ENCODE measurements around the gene TMEM218.
A peak's percentile ranks its signal among the peaks of the same experiment; 100 is the strongest.

The TMEM218 gene

DNA sequence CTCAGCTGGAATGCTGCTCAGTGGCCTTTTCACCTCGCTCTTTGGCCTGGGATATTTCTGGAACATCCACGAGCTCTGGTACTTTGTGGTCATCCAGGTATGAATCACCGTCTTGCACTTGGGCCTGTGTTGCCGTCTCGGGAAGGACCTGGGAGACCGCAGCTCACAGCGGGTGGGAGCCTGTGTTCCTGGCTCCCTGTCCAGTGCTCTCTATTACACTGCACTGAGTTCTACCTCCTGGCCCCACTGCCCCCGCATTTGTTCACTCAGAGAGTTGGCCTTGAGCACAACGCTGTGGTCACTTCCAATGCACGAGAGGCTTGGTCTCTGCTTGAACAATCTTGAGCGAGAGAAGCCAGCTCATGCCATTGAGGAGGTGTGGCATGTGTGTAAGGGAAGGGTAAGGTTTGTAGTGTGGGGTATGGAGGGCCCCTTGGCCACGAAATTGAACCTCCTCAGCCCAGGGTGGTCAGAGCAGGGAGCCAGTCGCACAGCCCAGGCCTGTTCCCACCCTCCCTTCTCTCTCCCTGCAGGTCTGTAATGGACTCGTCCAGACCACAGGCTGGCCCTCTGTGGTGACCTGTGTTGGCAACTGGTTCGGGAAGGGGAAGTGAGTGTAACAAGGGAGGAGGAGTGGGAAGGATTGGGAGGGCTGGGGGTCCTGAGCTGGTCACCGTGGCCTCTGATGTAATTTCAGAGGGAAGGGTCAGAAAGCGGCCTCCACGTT, 32.1 kb downstream of the TMEM218 start:
- no peak overlapping the region for H3K4me3 ChIP-seq (replicated peaks; ENCODE audit: insufficient read depth, low read length)
- H3K27ac ChIP-seq (replicated peaks), result no peak overlapping the region
- TF ChIP-seq POLR2AphosphoS5 (IDR thresholded peaks at IDR 0.05; ENCODE audit: low read depth) (no peak), SPI1 (IDR thresholded peaks at IDR 0.05; ENCODE audit: borderline replicate concordance, low read depth) (peak; percentile 47; the same call in 1 of the 2 replicates)
- peak in 1 of 2 experiments; percentile 35 for DNase-seq (ENCODE audit: low read depth in 1 of 2, low spot score in 1 of 2)
- H3K27me3 ChIP-seq (ENCODE audit: insufficient read depth, poor library complexity, severe bottlenecking), result no peaks in the 10 kb centered on the region

DNA sequence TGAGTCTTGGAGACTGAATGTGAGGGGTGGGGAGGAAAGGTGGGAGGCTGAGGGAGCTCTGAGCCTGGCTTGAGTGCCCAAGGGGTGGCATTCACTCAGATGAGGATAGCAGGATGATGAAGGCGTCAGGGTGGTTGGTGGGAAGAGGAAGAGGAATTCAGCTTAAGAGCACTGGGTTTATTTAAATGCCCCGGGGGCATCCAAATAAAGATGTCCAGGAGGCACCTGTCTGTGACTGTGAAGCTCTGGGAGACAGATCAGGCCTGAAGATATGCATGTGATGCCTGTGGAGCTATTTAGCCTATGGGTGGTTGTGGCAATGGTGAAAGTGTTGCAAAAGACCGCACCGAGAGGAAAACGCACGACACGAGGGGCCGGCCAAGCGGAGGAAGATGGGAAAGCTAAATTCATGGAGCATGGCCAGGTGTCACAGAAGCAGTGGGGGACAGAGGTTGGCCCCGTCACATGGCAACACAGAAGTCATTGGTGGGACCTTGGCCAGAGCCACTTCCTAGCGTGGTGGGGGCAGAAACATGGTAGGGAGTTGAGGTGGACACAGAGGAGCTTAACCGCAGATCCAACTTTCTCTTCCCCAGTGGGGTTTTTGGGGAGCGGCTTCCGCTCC, 32.8 kb downstream of the TMEM218 start:
- Histone ChIP-seq H3K4me3 (replicated peaks; ENCODE audit: insufficient read depth, low read length) (no peak overlapping the region), H3K27me3 (ENCODE audit: insufficient read depth, poor library complexity, severe bottlenecking) (no peaks in the 10 kb centered on the region), H3K27ac (replicated peaks) (no peak overlapping the region)
- DNase-seq (ENCODE audit: low read depth in 1 of 2, low spot score in 1 of 2), result no peak
- TF ChIP-seq, protein P1, sequence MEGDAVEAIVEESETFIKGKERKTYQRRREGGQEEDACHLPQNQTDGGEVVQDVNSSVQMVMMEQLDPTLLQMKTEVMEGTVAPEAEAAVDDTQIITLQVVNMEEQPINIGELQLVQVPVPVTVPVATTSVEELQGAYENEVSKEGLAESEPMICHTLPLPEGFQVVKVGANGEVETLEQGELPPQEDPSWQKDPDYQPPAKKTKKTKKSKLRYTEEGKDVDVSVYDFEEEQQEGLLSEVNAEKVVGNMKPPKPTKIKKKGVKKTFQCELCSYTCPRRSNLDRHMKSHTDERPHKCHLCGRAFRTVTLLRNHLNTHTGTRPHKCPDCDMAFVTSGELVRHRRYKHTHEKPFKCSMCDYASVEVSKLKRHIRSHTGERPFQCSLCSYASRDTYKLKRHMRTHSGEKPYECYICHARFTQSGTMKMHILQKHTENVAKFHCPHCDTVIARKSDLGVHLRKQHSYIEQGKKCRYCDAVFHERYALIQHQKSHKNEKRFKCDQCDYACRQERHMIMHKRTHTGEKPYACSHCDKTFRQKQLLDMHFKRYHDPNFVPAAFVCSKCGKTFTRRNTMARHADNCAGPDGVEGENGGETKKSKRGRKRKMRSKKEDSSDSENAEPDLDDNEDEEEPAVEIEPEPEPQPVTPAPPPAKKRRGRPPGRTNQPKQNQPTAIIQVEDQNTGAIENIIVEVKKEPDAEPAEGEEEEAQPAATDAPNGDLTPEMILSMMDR (IDR thresholded peaks at IDR 0.05; ENCODE audit: insufficient read depth, low read length), result no peak
- TF ChIP-seq, protein P2, sequence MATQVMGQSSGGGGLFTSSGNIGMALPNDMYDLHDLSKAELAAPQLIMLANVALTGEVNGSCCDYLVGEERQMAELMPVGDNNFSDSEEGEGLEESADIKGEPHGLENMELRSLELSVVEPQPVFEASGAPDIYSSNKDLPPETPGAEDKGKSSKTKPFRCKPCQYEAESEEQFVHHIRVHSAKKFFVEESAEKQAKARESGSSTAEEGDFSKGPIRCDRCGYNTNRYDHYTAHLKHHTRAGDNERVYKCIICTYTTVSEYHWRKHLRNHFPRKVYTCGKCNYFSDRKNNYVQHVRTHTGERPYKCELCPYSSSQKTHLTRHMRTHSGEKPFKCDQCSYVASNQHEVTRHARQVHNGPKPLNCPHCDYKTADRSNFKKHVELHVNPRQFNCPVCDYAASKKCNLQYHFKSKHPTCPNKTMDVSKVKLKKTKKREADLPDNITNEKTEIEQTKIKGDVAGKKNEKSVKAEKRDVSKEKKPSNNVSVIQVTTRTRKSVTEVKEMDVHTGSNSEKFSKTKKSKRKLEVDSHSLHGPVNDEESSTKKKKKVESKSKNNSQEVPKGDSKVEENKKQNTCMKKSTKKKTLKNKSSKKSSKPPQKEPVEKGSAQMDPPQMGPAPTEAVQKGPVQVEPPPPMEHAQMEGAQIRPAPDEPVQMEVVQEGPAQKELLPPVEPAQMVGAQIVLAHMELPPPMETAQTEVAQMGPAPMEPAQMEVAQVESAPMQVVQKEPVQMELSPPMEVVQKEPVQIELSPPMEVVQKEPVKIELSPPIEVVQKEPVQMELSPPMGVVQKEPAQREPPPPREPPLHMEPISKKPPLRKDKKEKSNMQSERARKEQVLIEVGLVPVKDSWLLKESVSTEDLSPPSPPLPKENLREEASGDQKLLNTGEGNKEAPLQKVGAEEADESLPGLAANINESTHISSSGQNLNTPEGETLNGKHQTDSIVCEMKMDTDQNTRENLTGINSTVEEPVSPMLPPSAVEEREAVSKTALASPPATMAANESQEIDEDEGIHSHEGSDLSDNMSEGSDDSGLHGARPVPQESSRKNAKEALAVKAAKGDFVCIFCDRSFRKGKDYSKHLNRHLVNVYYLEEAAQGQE (IDR thresholded peaks at IDR 0.05; ENCODE audit: insufficient replicate concordance, low read depth), result no peak
- TF ChIP-seq POLR2AphosphoS5 (IDR thresholded peaks at IDR 0.05; ENCODE audit: low read depth), result no peak
- no peak for TF ChIP-seq SPI1 (IDR thresholded peaks at IDR 0.05; ENCODE audit: borderline replicate concordance, low read depth)
- TF ChIP-seq GABPA (IDR thresholded peaks at IDR 0.05; ENCODE audit: low read depth), result no peak

DNA sequence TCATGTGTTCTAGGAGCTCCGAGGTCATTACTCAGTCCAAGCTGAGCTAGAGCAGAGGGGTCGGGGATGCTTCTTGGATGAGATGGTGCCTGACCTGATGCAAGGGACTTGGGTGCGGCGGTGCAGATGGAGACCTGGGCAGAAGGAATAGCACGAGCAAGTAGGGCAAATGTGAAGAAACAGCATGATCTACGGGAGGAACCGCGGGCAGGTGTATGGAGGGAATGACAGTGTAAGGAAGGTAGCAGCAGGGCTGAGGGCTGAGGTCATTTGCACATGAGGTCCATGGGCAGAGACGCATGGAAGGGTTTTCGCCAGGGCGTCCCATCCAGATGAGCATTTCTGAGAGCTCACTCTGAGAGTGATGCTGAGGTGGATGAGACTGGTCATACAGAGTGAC, 33.4 kb downstream of the TMEM218 start:
- no peak overlapping the region for H3K4me3 ChIP-seq (replicated peaks; ENCODE audit: insufficient read depth, low read length)
- H3K27ac ChIP-seq (replicated peaks), result no peak overlapping the region
- no peaks in the 10 kb centered on the region for H3K27me3 ChIP-seq (ENCODE audit: insufficient read depth, poor library complexity, severe bottlenecking)
- TF ChIP-seq SPI1 (IDR thresholded peaks at IDR 0.05; ENCODE audit: borderline replicate concordance, low read depth) (no peak), GABPA (IDR thresholded peaks at IDR 0.05; ENCODE audit: low read depth) (no peak), POLR2AphosphoS5 (IDR thresholded peaks at IDR 0.05; ENCODE audit: low read depth) (no peak)
- TF ChIP-seq, protein P2 (IDR thresholded peaks at IDR 0.05; ENCODE audit: insufficient replicate concordance, low read depth), result no peak
- no peak for DNase-seq (ENCODE audit: low read depth in 1 of 2, low spot score in 1 of 2)

DNA sequence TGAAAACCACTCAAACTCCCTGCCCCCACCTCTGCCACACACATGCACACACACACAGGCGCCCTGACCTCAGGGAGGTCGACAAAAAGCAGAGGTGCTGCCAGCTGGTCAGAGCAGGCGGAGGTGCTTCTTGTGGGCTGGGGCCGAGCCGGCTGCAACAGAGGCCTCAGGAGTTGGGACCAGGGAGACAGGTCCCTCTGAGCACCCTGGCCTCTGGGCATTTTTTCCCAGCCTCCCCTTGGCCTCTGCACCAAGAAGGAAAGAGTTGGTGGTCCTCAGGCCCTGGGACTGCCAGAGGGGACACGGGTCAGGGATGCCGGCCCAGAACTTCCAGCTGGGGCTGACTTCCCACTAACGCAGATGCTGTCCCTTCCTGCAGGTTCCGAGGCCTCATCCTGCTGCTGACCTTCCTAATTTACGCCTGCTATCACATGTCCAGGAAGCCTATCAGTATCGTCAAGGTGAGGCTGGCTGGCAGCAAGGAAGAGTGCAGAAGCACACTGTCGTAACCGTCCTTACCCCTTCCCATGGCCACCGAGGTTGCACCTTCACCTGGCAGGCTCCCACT, 35.0 kb downstream of the TMEM218 start:
- DNase-seq (ENCODE audit: low read depth in 1 of 2, low spot score in 1 of 2), result no peak
- H3K27me3 ChIP-seq (ENCODE audit: insufficient read depth, poor library complexity, severe bottlenecking), result no peaks in the 10 kb centered on the region
- H3K4me3 ChIP-seq (replicated peaks; ENCODE audit: insufficient read depth, low read length), result no peak overlapping the region
- TF ChIP-seq, protein P2 (IDR thresholded peaks at IDR 0.05; ENCODE audit: insufficient replicate concordance, low read depth), result no peak
- TF ChIP-seq GABPA (IDR thresholded peaks at IDR 0.05; ENCODE audit: low read depth), result no peak
- TF ChIP-seq, protein P1 (IDR thresholded peaks at IDR 0.05; ENCODE audit: insufficient read depth, low read length), result no peak
- no peak for TF ChIP-seq POLR2AphosphoS5 (IDR thresholded peaks at IDR 0.05; ENCODE audit: low read depth)
- no peak for TF ChIP-seq SPI1 (IDR thresholded peaks at IDR 0.05; ENCODE audit: borderline replicate concordance, low read depth)
- no peak overlapping the region for H3K27ac ChIP-seq (replicated peaks)

All from HL-60 (cell line).